Loucy (cell line): ENCODE measurements around the gene DLL4.

Source experiments
- CTCF ChIP-seq: fragments of 200-600 bp; sonication (generic); conservative IDR thresholded peaks from 2 replicates; pipeline ENCODE4 v1.5.1; 2014; ENCODE audit warnings: mild to moderate bottlenecking, antibody characterized with exemption, low read length
- EZH2phosphoT487 ChIP-seq: fragments of 200-600 bp; IDR thresholded peaks from 2 replicates; pipeline ENCODE4 v1.6.1; 2018; ENCODE audit warnings: antibody characterized with exemption, mild to moderate bottlenecking, moderate library complexity, borderline replicate concordance

- TF ChIP-seq CTCF (no peak), EZH2phosphoT487 (no peak)
These were observed 7.1 kb upstream of the DLL4 start for GRCh38 chr15:40921949-40922607.
